CD4-positive, CD25-positive, alpha-beta regulatory T cell (primary cell): Measurements from ENCODE around the gene CSNK2A3. TPM values are rescaled to one million over a fixed set of nuclear protein-coding genes. Genes with fewer than 3 reads are reported as not detected.

Experiments used
- ATAC-seq, 2 donors: fragments of 150-1000 bp; cut with Tn5 transposase; one replicate each; pipeline ENCODE4 v1.10.0; 2021; ENCODE audit warnings: low read depth in 2 of 2, moderate number of reproducible peaks in 2 of 2, moderate library complexity in 1 of 2
- DNase-seq, 3 donors: peaks; one replicate each; pipeline versions ENCODE4 v3.0.0 to v3.0.0-alpha.2; 2012 to 2022; ENCODE audit warnings: mixed read lengths in 1 of 3
- H3K27ac ChIP-seq: one replicate; pipeline ENCODE4 v1.7.0; 2013; ENCODE audit warnings: mild to moderate bottlenecking, low read length; ENCODE audit not compliant: insufficient read depth, poor library complexity, severe bottlenecking
- H3K27me3 ChIP-seq: one replicate; pipeline ENCODE4 v1.7.0; 2013; ENCODE audit warnings: low read length; ENCODE audit not compliant: control insufficient read depth, insufficient read depth
- H3K36me3 ChIP-seq: one replicate; pipeline ENCODE4 v1.7.0; 2013; ENCODE audit warnings: mild to moderate bottlenecking, low read length, moderate library complexity; ENCODE audit not compliant: control insufficient read depth, insufficient read depth
- H3K4me1 ChIP-seq: 2 replicates; pipeline ENCODE4 v1.7.0; 2013; ENCODE audit warnings: mild to moderate bottlenecking, low read length; ENCODE audit not compliant: insufficient read depth, control insufficient read depth, poor library complexity, severe bottlenecking
- H3K4me3 ChIP-seq: one replicate; pipeline ENCODE4 v1.7.0; 2013; ENCODE audit warnings: low read depth, mild to moderate bottlenecking, low read length, moderate library complexity
- H3K9me3 ChIP-seq, 2 experiments: 1 replicate in 1 of 2; 2 replicates in 1 of 2; pipeline ENCODE4 v1.7.0; 2013; ENCODE audit warnings: low read length in 2 of 2, mild to moderate bottlenecking in 1 of 2, moderate library complexity in 1 of 2; ENCODE audit not compliant: control insufficient read depth in 2 of 2
- H3K27ac Mint-ChIP-seq, 3 donors: one replicate each; pipeline ENCODE4 v1.8.0; 2020 to 2022; ENCODE audit warnings: mild to moderate bottlenecking in 3 of 3, mixed read lengths in 3 of 3, moderate library complexity in 2 of 3
- H3K27me3 Mint-ChIP-seq: one replicate; pipeline ENCODE4 v1.8.0; 2022; ENCODE audit warnings: mild to moderate bottlenecking, mixed read lengths
- H3K36me3 Mint-ChIP-seq: one replicate; pipeline ENCODE4 v1.8.0; 2020; ENCODE audit warnings: mixed read lengths
- H3K4me1 Mint-ChIP-seq, 4 donors: one replicate each; pipeline ENCODE4 v1.8.0; 2020 to 2022; ENCODE audit warnings: mixed read lengths in 4 of 4, mild to moderate bottlenecking in 1 of 4
- H3K4me3 Mint-ChIP-seq, 4 donors: one replicate each; pipeline ENCODE4 v1.8.0; 2020 to 2022; ENCODE audit warnings: mild to moderate bottlenecking in 4 of 4, mixed read lengths in 4 of 4, moderate library complexity in 3 of 4
- H3K9me3 Mint-ChIP-seq, 7 donors: one replicate each; pipeline ENCODE4 v1.8.0; 2020 to 2022; ENCODE audit warnings: mixed read lengths in 7 of 7, mild to moderate bottlenecking in 3 of 7, moderate library complexity in 2 of 7
- polyA plus RNA-seq, 4 donors: library from polyadenylated mRNA; unstranded; fragments of 300-500 nt; fragmentation: Illumina TruSeq; gene quantifications; one replicate each; pipeline ENCODE4 v1.2.3, GENCODE V29; 2021
- total RNA-seq: library from RNA; stranded (reverse); gene quantifications from one replicate; pipeline ENCODE4 v1.2.3, GENCODE V29; 2022

The CSNK2A3 gene
- total and polyA plus RNA-seq, 5 donors from 2014 or later, result 1.2 to 1.6 (median 1.3) TPM; not detected in 1

DNA sequence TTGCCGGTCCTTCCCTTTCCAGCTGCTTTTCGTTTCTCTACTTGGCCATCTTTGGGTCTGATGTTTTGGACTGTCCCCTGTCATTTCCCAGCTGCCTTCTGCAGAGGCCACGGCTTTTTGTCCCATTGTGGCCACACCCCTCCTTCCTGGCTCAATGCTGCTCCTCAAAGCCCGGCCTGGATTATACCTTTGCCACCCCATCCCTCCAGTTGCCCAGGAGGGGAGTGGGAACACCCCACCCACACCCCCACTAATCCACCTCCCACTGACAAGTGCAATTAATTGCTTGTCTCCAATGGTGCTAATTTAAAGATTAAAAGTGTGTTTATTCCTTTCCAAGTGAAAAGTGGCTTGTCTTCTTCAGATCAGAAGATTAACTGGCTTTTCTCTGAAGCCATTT is 34.2 kb upstream of the CSNK2A3 start:
- ATAC-seq (no peak), DNase-seq (no peak)
- Histone ChIP-seq H3K27me3 (no peaks in the 10 kb centered on the region), H3K9me3 (no peaks in the 10 kb centered on the region), H3K4me1 (no peaks in the 10 kb centered on the region), H3K4me3 (no peak overlapping the region), H3K36me3 (no peaks in the 10 kb centered on the region), H3K27ac (no peak overlapping the region)
- Mint-ChIP-seq H3K27me3 (no peaks in the 10 kb centered on the region), H3K27ac (no peak overlapping the region), H3K9me3 (no peaks in the 10 kb centered on the region), H3K4me1 (no peaks in the 10 kb centered on the region), H3K4me3 (no peak overlapping the region), H3K36me3 (no peaks in the 10 kb centered on the region)

DNA sequence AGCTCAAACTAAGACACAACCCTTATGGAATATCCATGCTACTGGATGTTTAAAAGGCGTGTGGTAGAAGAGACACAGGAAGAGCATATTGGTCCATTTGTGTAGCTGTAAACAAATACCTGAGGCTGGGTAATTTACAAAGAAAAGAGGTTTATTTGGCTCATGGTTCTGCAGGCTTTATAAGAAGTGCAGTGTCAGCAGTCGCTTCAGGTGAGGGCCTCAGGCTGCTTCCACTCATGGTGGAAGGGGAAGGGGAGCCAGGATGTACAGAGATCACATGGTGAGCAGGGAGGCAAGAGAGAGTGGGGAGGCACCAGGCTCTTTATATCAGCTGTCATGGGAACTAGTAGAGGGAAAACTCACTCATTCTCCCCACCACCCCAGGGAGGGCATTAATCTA is 31.8 kb upstream of the CSNK2A3 start:
- Histone ChIP-seq H3K4me3 (no peak overlapping the region), H3K27me3 (no peaks in the 10 kb centered on the region), H3K4me1 (no peaks in the 10 kb centered on the region), H3K27ac (no peak overlapping the region), H3K9me3 (no peaks in the 10 kb centered on the region), H3K36me3 (no peaks in the 10 kb centered on the region)
- Mint-ChIP-seq H3K4me1 (no peaks in the 10 kb centered on the region), H3K27ac (no peak overlapping the region), H3K36me3 (no peaks in the 10 kb centered on the region), H3K27me3 (no peaks in the 10 kb centered on the region), H3K9me3 (no peaks in the 10 kb centered on the region), H3K4me3 (no peak overlapping the region)
- ATAC-seq, result no peak
- DNase-seq, result no peak

DNA sequence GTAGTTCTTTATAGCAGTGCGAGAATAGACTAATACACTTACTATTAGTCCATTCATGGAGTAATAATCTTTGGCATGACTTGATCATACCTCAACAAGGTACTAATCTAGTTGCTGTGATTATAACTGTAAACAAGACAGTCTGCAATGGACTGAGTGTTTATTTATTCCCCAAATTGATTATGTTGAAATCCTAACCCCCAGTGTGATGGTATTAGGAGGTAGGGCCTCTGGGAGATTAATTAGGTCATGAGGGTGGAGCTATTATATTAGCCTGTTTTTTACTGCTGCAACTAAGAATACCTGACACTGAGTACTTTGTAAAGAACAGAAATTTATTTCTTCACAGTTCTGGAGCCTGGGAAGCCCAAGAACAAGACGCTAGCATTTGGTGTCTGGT is 30.9 kb upstream of the CSNK2A3 start:
- H3K9me3 Mint-ChIP-seq, result no peaks in the 10 kb centered on the region
- no peaks in the 10 kb centered on the region for H3K36me3 Mint-ChIP-seq
- H3K27me3 ChIP-seq, result no peaks in the 10 kb centered on the region
- H3K4me1 Mint-ChIP-seq, result no peaks in the 10 kb centered on the region
- H3K4me1 ChIP-seq, result no peaks in the 10 kb centered on the region
- H3K27me3 Mint-ChIP-seq, result no peaks in the 10 kb centered on the region
- H3K27ac Mint-ChIP-seq, result no peak overlapping the region
- H3K27ac ChIP-seq, result no peak overlapping the region
- ATAC-seq (no peak), DNase-seq (no peak)
- H3K4me3 ChIP-seq, result no peak overlapping the region
- H3K4me3 Mint-ChIP-seq, result no peak overlapping the region
- no peaks in the 10 kb centered on the region for H3K36me3 ChIP-seq
- no peaks in the 10 kb centered on the region for H3K9me3 ChIP-seq

DNA sequence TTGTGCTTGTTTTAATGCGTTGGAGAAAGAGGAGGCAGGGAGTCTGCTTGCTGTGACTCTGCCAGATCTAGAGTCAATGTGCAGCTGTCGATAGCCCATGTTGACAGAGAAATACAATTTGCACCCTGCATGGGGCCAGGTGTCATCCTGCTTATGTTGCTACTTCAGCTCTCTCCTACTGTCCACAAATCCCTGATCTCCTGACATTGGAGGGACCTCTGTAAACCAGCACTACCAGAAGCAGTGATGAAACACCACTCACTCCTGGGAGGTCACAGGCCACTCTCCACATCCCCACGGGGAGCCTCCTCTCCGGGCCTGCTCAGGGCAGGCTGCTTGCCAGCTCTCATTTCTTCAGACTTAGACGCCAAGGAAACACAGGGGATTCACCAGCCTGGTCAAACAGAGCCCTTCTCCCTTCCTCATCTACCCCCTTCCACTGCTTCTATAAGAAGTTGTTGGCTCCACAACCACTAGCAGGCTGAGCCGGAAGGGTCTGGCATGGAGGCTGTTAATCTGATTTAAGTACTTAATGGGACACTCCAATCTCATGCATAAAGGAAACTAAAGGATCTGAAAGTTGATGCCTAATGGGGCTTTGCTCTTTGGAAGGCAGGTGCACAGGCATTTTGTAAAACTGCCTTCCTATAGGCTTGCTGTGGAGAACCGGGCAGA is 29.9 kb upstream of the CSNK2A3 start:
- Mint-ChIP-seq H3K27ac (no peak overlapping the region), H3K36me3 (no peaks in the 10 kb centered on the region), H3K27me3 (no peaks in the 10 kb centered on the region), H3K4me3 (no peak overlapping the region), H3K9me3 (no peaks in the 10 kb centered on the region), H3K4me1 (no peaks in the 10 kb centered on the region)
- no peaks in the 10 kb centered on the region for H3K27me3 ChIP-seq
- no peak overlapping the region for H3K4me3 ChIP-seq
- ATAC-seq (no peak), DNase-seq (no peak)
- no peaks in the 10 kb centered on the region for H3K9me3 ChIP-seq
- no peaks in the 10 kb centered on the region for H3K4me1 ChIP-seq
- no peak overlapping the region for H3K27ac ChIP-seq
- no peaks in the 10 kb centered on the region for H3K36me3 ChIP-seq

DNA sequence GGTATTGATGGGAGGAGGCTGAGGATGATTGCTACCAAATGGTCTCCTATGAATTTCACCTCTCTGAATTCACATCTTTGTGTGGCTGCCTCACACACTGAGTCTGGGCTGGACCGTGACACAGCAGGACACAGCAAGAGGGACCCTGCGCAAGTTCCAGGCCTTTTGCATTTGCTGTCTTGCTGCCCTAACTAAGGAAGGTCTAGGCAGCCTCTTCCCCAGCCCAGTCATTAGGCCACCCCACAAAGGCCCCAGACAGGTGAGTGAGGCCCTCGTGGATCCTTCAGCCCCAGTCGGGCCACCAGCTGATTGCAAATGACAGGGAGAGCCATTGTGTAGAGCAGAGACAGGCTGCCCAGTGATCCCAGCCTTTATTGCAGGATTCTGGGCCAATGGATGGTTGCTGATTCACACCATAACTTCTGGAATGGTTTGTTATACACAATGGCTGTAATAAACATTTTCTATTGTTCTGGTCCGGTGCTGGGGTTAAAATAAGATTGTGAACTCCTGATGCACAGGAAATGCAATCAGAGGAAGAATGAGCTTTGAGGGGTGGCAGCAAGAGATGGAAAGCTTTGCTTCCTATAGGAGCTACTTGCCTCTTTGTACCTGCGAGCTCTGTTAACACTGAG is 28.5 kb upstream of the CSNK2A3 start:
- H3K27me3 ChIP-seq, result no peaks in the 10 kb centered on the region
- no peaks in the 10 kb centered on the region for H3K36me3 Mint-ChIP-seq
- no peak for ATAC-seq
- H3K27ac Mint-ChIP-seq, result no peak overlapping the region
- no peaks in the 10 kb centered on the region for H3K36me3 ChIP-seq
- no peaks in the 10 kb centered on the region for H3K4me1 Mint-ChIP-seq
- no peak overlapping the region for H3K4me3 ChIP-seq
- H3K4me3 Mint-ChIP-seq, result no peak overlapping the region
- H3K9me3 ChIP-seq, result no peaks in the 10 kb centered on the region
- H3K4me1 ChIP-seq, result no peaks in the 10 kb centered on the region
- no peak for DNase-seq
- no peak overlapping the region for H3K27ac ChIP-seq
- H3K9me3 Mint-ChIP-seq, result no peaks in the 10 kb centered on the region
- no peaks in the 10 kb centered on the region for H3K27me3 Mint-ChIP-seq

DNA sequence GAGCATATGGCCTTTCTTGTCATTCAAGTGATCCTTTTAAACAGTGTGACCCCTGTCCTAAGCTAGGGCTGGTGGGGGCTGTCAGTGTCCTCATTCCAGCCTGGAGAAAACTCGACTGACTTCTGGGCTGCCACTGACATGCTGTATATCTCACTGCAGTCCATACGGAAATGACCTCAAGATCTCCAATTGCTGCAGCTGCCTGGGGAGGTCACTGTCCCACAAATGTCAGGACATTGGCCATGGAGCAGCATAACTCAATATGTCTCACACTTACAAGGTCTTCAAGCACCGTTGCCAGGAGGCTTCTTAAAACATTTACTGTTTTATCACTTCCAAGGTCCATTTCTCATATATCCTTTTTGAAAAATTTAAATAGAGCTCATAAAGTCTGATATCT is 27.8 kb upstream of the CSNK2A3 start:
- Mint-ChIP-seq H3K9me3 (no peaks in the 10 kb centered on the region), H3K4me3 (no peak overlapping the region), H3K27me3 (no peaks in the 10 kb centered on the region), H3K4me1 (no peaks in the 10 kb centered on the region), H3K27ac (no peak overlapping the region), H3K36me3 (no peaks in the 10 kb centered on the region)
- Histone ChIP-seq H3K36me3 (no peaks in the 10 kb centered on the region), H3K27me3 (no peaks in the 10 kb centered on the region), H3K4me3 (no peak overlapping the region), H3K27ac (no peak overlapping the region), H3K4me1 (no peaks in the 10 kb centered on the region), H3K9me3 (no peaks in the 10 kb centered on the region)
- DNase-seq (no peak), ATAC-seq (no peak)

DNA sequence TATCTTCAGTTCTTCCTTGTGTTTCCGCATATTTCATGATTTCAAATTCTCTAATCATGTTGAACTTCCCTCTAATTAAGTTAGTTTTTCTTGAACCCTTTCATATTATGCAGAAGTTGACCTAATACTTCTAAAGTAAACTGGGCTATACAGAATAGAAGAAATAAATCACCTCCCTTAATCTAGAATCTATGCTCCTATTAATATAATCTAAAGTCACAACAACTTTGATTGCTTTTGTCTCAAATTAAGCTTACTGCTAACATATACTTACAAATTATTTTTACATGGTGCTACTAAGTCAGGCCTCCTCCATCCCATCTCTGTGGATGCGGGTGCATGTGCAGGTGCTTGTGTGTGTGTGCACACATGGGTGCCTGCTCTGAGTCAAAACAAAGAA is 27.3 kb upstream of the CSNK2A3 start:
- H3K4me3 ChIP-seq, result no peak overlapping the region
- DNase-seq, result no peak
- ATAC-seq, result no peak
- H3K9me3 Mint-ChIP-seq, result no peaks in the 10 kb centered on the region
- H3K36me3 Mint-ChIP-seq, result no peaks in the 10 kb centered on the region
- H3K9me3 ChIP-seq, result no peaks in the 10 kb centered on the region
- no peak overlapping the region for H3K4me3 Mint-ChIP-seq
- H3K27ac Mint-ChIP-seq, result no peak overlapping the region
- no peaks in the 10 kb centered on the region for H3K27me3 ChIP-seq
- H3K36me3 ChIP-seq, result no peaks in the 10 kb centered on the region
- no peaks in the 10 kb centered on the region for H3K4me1 ChIP-seq
- no peaks in the 10 kb centered on the region for H3K4me1 Mint-ChIP-seq
- H3K27me3 Mint-ChIP-seq, result no peaks in the 10 kb centered on the region
- no peak overlapping the region for H3K27ac ChIP-seq

DNA sequence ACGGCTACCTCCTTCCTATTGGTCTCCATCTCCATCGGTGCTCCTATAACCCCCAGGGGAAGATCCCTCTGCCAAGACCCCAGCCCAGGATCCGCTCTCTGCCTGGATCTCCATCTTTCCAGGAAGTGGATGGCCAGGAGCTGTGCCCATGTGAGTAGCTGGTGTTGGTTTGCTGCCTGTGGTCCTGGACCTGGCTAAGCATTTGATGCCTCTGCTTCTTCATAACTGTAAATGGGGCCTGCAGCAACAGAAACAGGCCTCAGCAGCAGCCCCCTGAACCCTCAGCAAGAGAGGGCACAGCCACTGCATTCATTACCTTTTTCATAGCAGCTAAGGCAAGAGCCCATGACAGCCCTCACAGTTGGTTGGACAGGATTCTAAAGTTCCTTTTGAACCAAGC is 26.6 kb upstream of the CSNK2A3 start:
- H3K27me3 ChIP-seq, result no peaks in the 10 kb centered on the region
- Mint-ChIP-seq H3K4me3 (no peak overlapping the region), H3K9me3 (no peaks in the 10 kb centered on the region), H3K27me3 (no peaks in the 10 kb centered on the region), H3K36me3 (no peaks in the 10 kb centered on the region), H3K4me1 (no peaks in the 10 kb centered on the region), H3K27ac (no peak overlapping the region)
- no peak for DNase-seq
- H3K4me3 ChIP-seq, result no peak overlapping the region
- no peaks in the 10 kb centered on the region for H3K9me3 ChIP-seq
- H3K36me3 ChIP-seq, result no peaks in the 10 kb centered on the region
- H3K4me1 ChIP-seq, result no peaks in the 10 kb centered on the region
- ATAC-seq, result no peak
- no peak overlapping the region for H3K27ac ChIP-seq
